H9 (cell line): ENCODE results near the gene ARPC4. TPM values are rescaled to one million over a fixed set of nuclear protein-coding genes. Genes with fewer than 3 reads are reported as not detected.
A peak's percentile ranks its signal among the peaks of the same experiment; 100 is the strongest.

Source experiments
- DNase-seq: peaks from one replicate; pipeline ENCODE4 v3.0.0-alpha.2; 2017
- H2AFZ ChIP-seq: one replicate; pipeline ENCODE4 v1.6.1; 2013; ENCODE audit warnings: mild to moderate bottlenecking, low read length, control low read depth, moderate library complexity
- H2AK5ac ChIP-seq: 2 replicates; pipeline ENCODE4 v1.6.1; 2013; ENCODE audit warnings: low read length, control low read depth, mixed read lengths; ENCODE audit not compliant: insufficient read length
- H2BK120ac ChIP-seq: one replicate; pipeline ENCODE4 v1.6.1; 2013; ENCODE audit warnings: low read depth, mild to moderate bottlenecking, low read length, control low read depth, inconsistent platforms; ENCODE audit not compliant: poor library complexity, severe bottlenecking
- H2BK12ac ChIP-seq: 2 replicates; pipeline ENCODE4 v1.6.1; 2013; ENCODE audit warnings: low read length, control low read depth, mixed read lengths, low read depth; ENCODE audit not compliant: insufficient read length
- H2BK15ac ChIP-seq: 2 replicates; pipeline ENCODE4 v1.6.1; 2013; ENCODE audit warnings: low read depth, low read length, control low read depth
- H2BK20ac ChIP-seq: one replicate; pipeline ENCODE4 v1.6.1; 2013; ENCODE audit warnings: low read depth, mild to moderate bottlenecking, low read length, control low read depth, inconsistent platforms; ENCODE audit not compliant: poor library complexity, severe bottlenecking
- H2BK5ac ChIP-seq: 2 replicates; pipeline ENCODE4 v1.6.1; 2013; ENCODE audit warnings: low read length, control low read depth, mixed read lengths; ENCODE audit not compliant: insufficient read length
- H3K14ac ChIP-seq: 2 replicates; pipeline ENCODE4 v1.6.1; 2013; ENCODE audit warnings: low read length, control low read depth; ENCODE audit not compliant: insufficient read depth
- H3K18ac ChIP-seq: 2 replicates; pipeline ENCODE4 v1.6.1; 2013; ENCODE audit warnings: low read depth, mild to moderate bottlenecking, mixed read lengths, low read length, control low read depth; ENCODE audit not compliant: insufficient read length
- H3K23ac ChIP-seq: 2 replicates; pipeline ENCODE4 v1.6.1; 2013; ENCODE audit warnings: low read length, control low read depth, mixed read lengths, low read depth; ENCODE audit not compliant: insufficient read length
- H3K23me2 ChIP-seq: 2 replicates; pipeline ENCODE4 v1.6.1; 2013; ENCODE audit warnings: low read depth, mild to moderate bottlenecking, mixed read lengths, low read length, control low read depth; ENCODE audit not compliant: insufficient read length, poor library complexity, severe bottlenecking
- H3K27ac ChIP-seq: 2 replicates; pipeline ENCODE4 v1.5.1; 2013; ENCODE audit warnings: low read length, control low read depth, mixed read lengths, low read depth; ENCODE audit not compliant: insufficient read length
- H3K27me3 ChIP-seq: 2 replicates; pipeline ENCODE4 v1.6.1; 2013; ENCODE audit warnings: low read length, control low read depth, inconsistent platforms; ENCODE audit not compliant: insufficient read depth
- H3K4ac ChIP-seq: 2 replicates; pipeline ENCODE4 v1.6.1; 2013; ENCODE audit warnings: low read depth, mild to moderate bottlenecking, control low read depth, inconsistent platforms, low read length, moderate library complexity
- H3K4me1 ChIP-seq: 2 replicates; pipeline ENCODE4 v1.6.1; 2013; ENCODE audit warnings: low read length, control low read depth, inconsistent platforms; ENCODE audit not compliant: insufficient read depth
- H3K4me2 ChIP-seq: 2 replicates; pipeline ENCODE4 v1.6.1; 2013; ENCODE audit warnings: low read length, control low read depth, mixed read lengths; ENCODE audit not compliant: insufficient read length, insufficient read depth
- H3K56ac ChIP-seq: 2 replicates; pipeline ENCODE4 v1.6.1; 2013; ENCODE audit warnings: low read depth, mild to moderate bottlenecking, mixed read lengths, low read length, control low read depth; ENCODE audit not compliant: insufficient read length
- H3K79me1 ChIP-seq: 2 replicates; pipeline ENCODE4 v1.6.1; 2013; ENCODE audit warnings: low read depth, mild to moderate bottlenecking, moderate library complexity, low read length, control low read depth, inconsistent platforms; ENCODE audit not compliant: insufficient read depth, poor library complexity, severe bottlenecking
- H3K79me2 ChIP-seq: 2 replicates; pipeline ENCODE4 v1.6.1; 2013; ENCODE audit warnings: low read length, control low read depth, inconsistent platforms; ENCODE audit not compliant: insufficient read depth
- H3K9ac ChIP-seq: 2 replicates; pipeline ENCODE4 v1.6.1; 2013; ENCODE audit warnings: low read length, control low read depth, mixed read lengths; ENCODE audit not compliant: insufficient read length; ENCODE audit errors: extremely low read depth
- H3K9me3 ChIP-seq: one replicate; pipeline ENCODE4 v1.6.1; 2013; ENCODE audit warnings: low read depth, low read length, inconsistent platforms; ENCODE audit not compliant: control insufficient read depth
- H3T11ph ChIP-seq: one replicate; pipeline ENCODE4 v1.6.1; 2013; ENCODE audit warnings: mild to moderate bottlenecking, low read length, control low read depth, inconsistent platforms
- H4K20me1 ChIP-seq: one replicate; pipeline ENCODE4 v1.6.1; 2013; ENCODE audit not compliant: control insufficient read depth, insufficient read length, insufficient read depth
- H4K5ac ChIP-seq: 2 replicates; pipeline ENCODE4 v1.6.1; 2013; ENCODE audit warnings: low read depth, mild to moderate bottlenecking, mixed read lengths, low read length, control low read depth; ENCODE audit not compliant: insufficient read length
- H4K8ac ChIP-seq: replicated peaks from 2 replicates; pipeline ENCODE4 v1.6.1; 2013; ENCODE audit warnings: low read length, control low read depth, mixed read lengths, low read depth; ENCODE audit not compliant: insufficient read length
- H4K91ac ChIP-seq: 2 replicates; pipeline ENCODE4 v1.6.1; 2013; ENCODE audit warnings: low read depth, mild to moderate bottlenecking, moderate library complexity, mixed read lengths, low read length, control low read depth; ENCODE audit not compliant: insufficient read length
- H3K27ac Mint-ChIP-seq, 3 experiments: 2 replicates in 2 of 3; 3 replicates in 1 of 3; pipeline ENCODE4 v1.8.0; 2020 to 2021; ENCODE audit warnings: mixed read lengths in 3 of 3, mild to moderate bottlenecking in 1 of 3, moderate library complexity in 1 of 3
- H3K27me3 Mint-ChIP-seq: 2 replicates; pipeline ENCODE4 v1.8.0; 2021; ENCODE audit warnings: low read depth, mild to moderate bottlenecking, moderate library complexity, mixed read lengths
- H3K36me3 Mint-ChIP-seq, 3 experiments: 2 replicates in 2 of 3; 3 replicates in 1 of 3; pipeline ENCODE4 v1.8.0; 2020 to 2021; ENCODE audit warnings: low read depth in 3 of 3, mixed read lengths in 3 of 3; ENCODE audit not compliant: insufficient read depth in 1 of 3
- H3K4me1 Mint-ChIP-seq, 2 experiments: 2 replicates each; pipeline ENCODE4 v1.8.0; 2020; ENCODE audit warnings: mixed read lengths in 2 of 2
- H3K4me3 Mint-ChIP-seq, 2 experiments: 2 replicates in 1 of 2; 3 replicates in 1 of 2; pipeline ENCODE4 v1.8.0; 2020 to 2021; ENCODE audit warnings: mild to moderate bottlenecking in 2 of 2, mixed read lengths in 2 of 2, moderate library complexity in 1 of 2
- H3K9me3 Mint-ChIP-seq, 2 experiments: 2 replicates in 1 of 2; 3 replicates in 1 of 2; pipeline ENCODE4 v1.8.0; 2020; ENCODE audit warnings: mild to moderate bottlenecking in 2 of 2, mixed read lengths in 2 of 2, moderate library complexity in 1 of 2
- WGBS: extraction: QIAGEN DNeasy Blood & Tissue Kit; methylation state at CpG from one replicate; pipeline ENCODE4 v1.1.7; 2013; ENCODE audit warnings: missing lambda C conversion rate, low lambda C conversion rate, mixed read lengths; ENCODE audit not compliant: insufficient read length; ENCODE audit errors: extremely low coverage; 5-methylcytosine and 5-hydroxymethylcytosine counted together
- total RNA-seq: library from RNA; stranded (reverse); gene quantifications from 2 replicates; pipeline ENCODE4 v1.2.1, GENCODE V29; 2021
- TF ChIP-seq, protein P1 (sequence below): fragments of 200-600 bp; sonication (generic); conservative IDR thresholded peaks from 3 replicates; pipeline ENCODE4 v1.8.0; 2021; ENCODE audit warnings: antibody characterized with exemption, mild to moderate bottlenecking

Gene ARPC4
- total RNA-seq, 1 experiment from 2014 or later = 161 TPM

DNA sequence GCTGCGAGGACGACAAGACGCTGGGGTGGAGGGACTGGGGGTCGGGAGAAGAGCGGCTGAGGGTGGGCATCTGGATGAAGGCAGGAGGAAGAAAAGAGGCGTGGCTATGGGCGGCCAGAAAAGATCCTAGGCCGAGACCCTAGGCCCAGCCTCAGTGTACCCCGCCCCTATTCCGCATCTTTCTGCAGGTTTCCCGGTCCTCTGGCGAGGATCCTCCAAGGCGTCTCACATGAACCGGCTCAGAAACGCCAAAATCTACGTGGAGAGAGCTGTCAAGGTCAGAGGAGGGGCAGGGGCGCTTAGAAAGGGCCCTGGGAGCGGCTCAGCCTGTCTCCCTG lies 17.5 kb downstream of the ARPC4 start:
- Histone ChIP-seq H4K5ac (no peak overlapping the region), H3K23ac (no peak overlapping the region), H2BK20ac (no peak overlapping the region), H3K27ac (no peak overlapping the region), H3K4me2 (peak overlapping the region; percentile 70), H2BK120ac (no peak overlapping the region), H4K20me1 (no peaks in the 10 kb centered on the region), H4K91ac (no peak overlapping the region), H3K27me3 (no peaks in the 10 kb centered on the region), H3K56ac (no peak overlapping the region), H3K4ac (no peak overlapping the region), H2BK12ac (no peak overlapping the region), H4K8ac (no peak overlapping the region), H2BK15ac (no peak overlapping the region), H2AFZ (no peak overlapping the region), H3K9ac (no peak overlapping the region), H3K23me2 (peaks cover 7% of the 10 kb centered on the region), H3K79me1 (no peaks in the 10 kb centered on the region), H3K18ac (no peak overlapping the region), H3T11ph (no peak overlapping the region), H3K4me1 (no peaks in the 10 kb centered on the region), H3K79me2 (no peaks in the 10 kb centered on the region), H2BK5ac (no peak overlapping the region), H3K9me3 (no peaks in the 10 kb centered on the region), H3K14ac (no peak overlapping the region), H2AK5ac (no peak overlapping the region)
- Mint-ChIP-seq H3K9me3 (no peaks in the 10 kb centered on the region), H3K4me1 (peaks cover 20 to 23% of the 10 kb centered on the region in 2 experiments), H3K4me3 (peak overlapping the region; percentile 71 to 86), H3K27ac (no peak overlapping the region), H3K36me3 (peaks cover 2 to 18% (median 13%) of the 10 kb centered on the region in 3 experiments; a peak in 6 of 7 replicates), H3K27me3 (peaks cover 16% of the 10 kb centered on the region)
- WGBS = no CpG with 5 or more reads among the region's 18 CpGs
- DNase-seq = peak; percentile 62
- TF ChIP-seq, protein P1, sequence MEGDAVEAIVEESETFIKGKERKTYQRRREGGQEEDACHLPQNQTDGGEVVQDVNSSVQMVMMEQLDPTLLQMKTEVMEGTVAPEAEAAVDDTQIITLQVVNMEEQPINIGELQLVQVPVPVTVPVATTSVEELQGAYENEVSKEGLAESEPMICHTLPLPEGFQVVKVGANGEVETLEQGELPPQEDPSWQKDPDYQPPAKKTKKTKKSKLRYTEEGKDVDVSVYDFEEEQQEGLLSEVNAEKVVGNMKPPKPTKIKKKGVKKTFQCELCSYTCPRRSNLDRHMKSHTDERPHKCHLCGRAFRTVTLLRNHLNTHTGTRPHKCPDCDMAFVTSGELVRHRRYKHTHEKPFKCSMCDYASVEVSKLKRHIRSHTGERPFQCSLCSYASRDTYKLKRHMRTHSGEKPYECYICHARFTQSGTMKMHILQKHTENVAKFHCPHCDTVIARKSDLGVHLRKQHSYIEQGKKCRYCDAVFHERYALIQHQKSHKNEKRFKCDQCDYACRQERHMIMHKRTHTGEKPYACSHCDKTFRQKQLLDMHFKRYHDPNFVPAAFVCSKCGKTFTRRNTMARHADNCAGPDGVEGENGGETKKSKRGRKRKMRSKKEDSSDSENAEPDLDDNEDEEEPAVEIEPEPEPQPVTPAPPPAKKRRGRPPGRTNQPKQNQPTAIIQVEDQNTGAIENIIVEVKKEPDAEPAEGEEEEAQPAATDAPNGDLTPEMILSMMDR = no peak
